H9 (cell line): ENCODE data around the gene LSMEM2. TPM values are rescaled to one million over a fixed set of nuclear protein-coding genes. Genes with fewer than 3 reads are reported as not detected.
A peak's percentile ranks its signal among the peaks of the same experiment; 100 is the strongest.

Experiments used
- DNase-seq: peaks from one replicate; pipeline ENCODE4 v3.0.0-alpha.2; 2017
- H2AFZ ChIP-seq: one replicate; pipeline ENCODE4 v1.6.1; 2013; ENCODE audit warnings: mild to moderate bottlenecking, low read length, control low read depth, moderate library complexity
- H2AK5ac ChIP-seq: 2 replicates; pipeline ENCODE4 v1.6.1; 2013; ENCODE audit warnings: low read length, control low read depth, mixed read lengths; ENCODE audit not compliant: insufficient read length
- H2BK120ac ChIP-seq: one replicate; pipeline ENCODE4 v1.6.1; 2013; ENCODE audit warnings: low read depth, mild to moderate bottlenecking, low read length, control low read depth, inconsistent platforms; ENCODE audit not compliant: poor library complexity, severe bottlenecking
- H2BK12ac ChIP-seq: 2 replicates; pipeline ENCODE4 v1.6.1; 2013; ENCODE audit warnings: low read length, control low read depth, mixed read lengths, low read depth; ENCODE audit not compliant: insufficient read length
- H2BK15ac ChIP-seq: 2 replicates; pipeline ENCODE4 v1.6.1; 2013; ENCODE audit warnings: low read depth, low read length, control low read depth
- H2BK20ac ChIP-seq: one replicate; pipeline ENCODE4 v1.6.1; 2013; ENCODE audit warnings: low read depth, mild to moderate bottlenecking, low read length, control low read depth, inconsistent platforms; ENCODE audit not compliant: poor library complexity, severe bottlenecking
- H2BK5ac ChIP-seq: 2 replicates; pipeline ENCODE4 v1.6.1; 2013; ENCODE audit warnings: low read length, control low read depth, mixed read lengths; ENCODE audit not compliant: insufficient read length
- H3K14ac ChIP-seq: 2 replicates; pipeline ENCODE4 v1.6.1; 2013; ENCODE audit warnings: low read length, control low read depth; ENCODE audit not compliant: insufficient read depth
- H3K18ac ChIP-seq: 2 replicates; pipeline ENCODE4 v1.6.1; 2013; ENCODE audit warnings: low read depth, mild to moderate bottlenecking, mixed read lengths, low read length, control low read depth; ENCODE audit not compliant: insufficient read length
- H3K23ac ChIP-seq: 2 replicates; pipeline ENCODE4 v1.6.1; 2013; ENCODE audit warnings: low read length, control low read depth, mixed read lengths, low read depth; ENCODE audit not compliant: insufficient read length
- H3K23me2 ChIP-seq: 2 replicates; pipeline ENCODE4 v1.6.1; 2013; ENCODE audit warnings: low read depth, mild to moderate bottlenecking, mixed read lengths, low read length, control low read depth; ENCODE audit not compliant: insufficient read length, poor library complexity, severe bottlenecking
- H3K27ac ChIP-seq: 2 replicates; pipeline ENCODE4 v1.5.1; 2013; ENCODE audit warnings: low read length, control low read depth, mixed read lengths, low read depth; ENCODE audit not compliant: insufficient read length
- H3K27me3 ChIP-seq: 2 replicates; pipeline ENCODE4 v1.6.1; 2013; ENCODE audit warnings: low read length, control low read depth, inconsistent platforms; ENCODE audit not compliant: insufficient read depth
- H3K4ac ChIP-seq: 2 replicates; pipeline ENCODE4 v1.6.1; 2013; ENCODE audit warnings: low read depth, mild to moderate bottlenecking, control low read depth, inconsistent platforms, low read length, moderate library complexity
- H3K4me1 ChIP-seq: 2 replicates; pipeline ENCODE4 v1.6.1; 2013; ENCODE audit warnings: low read length, control low read depth, inconsistent platforms; ENCODE audit not compliant: insufficient read depth
- H3K4me2 ChIP-seq: 2 replicates; pipeline ENCODE4 v1.6.1; 2013; ENCODE audit warnings: low read length, control low read depth, mixed read lengths; ENCODE audit not compliant: insufficient read length, insufficient read depth
- H3K56ac ChIP-seq: 2 replicates; pipeline ENCODE4 v1.6.1; 2013; ENCODE audit warnings: low read depth, mild to moderate bottlenecking, mixed read lengths, low read length, control low read depth; ENCODE audit not compliant: insufficient read length
- H3K79me1 ChIP-seq: 2 replicates; pipeline ENCODE4 v1.6.1; 2013; ENCODE audit warnings: low read depth, mild to moderate bottlenecking, moderate library complexity, low read length, control low read depth, inconsistent platforms; ENCODE audit not compliant: insufficient read depth, poor library complexity, severe bottlenecking
- H3K79me2 ChIP-seq: 2 replicates; pipeline ENCODE4 v1.6.1; 2013; ENCODE audit warnings: low read length, control low read depth, inconsistent platforms; ENCODE audit not compliant: insufficient read depth
- H3K9ac ChIP-seq: 2 replicates; pipeline ENCODE4 v1.6.1; 2013; ENCODE audit warnings: low read length, control low read depth, mixed read lengths; ENCODE audit not compliant: insufficient read length; ENCODE audit errors: extremely low read depth
- H3K9me3 ChIP-seq: one replicate; pipeline ENCODE4 v1.6.1; 2013; ENCODE audit warnings: low read depth, low read length, inconsistent platforms; ENCODE audit not compliant: control insufficient read depth
- H3T11ph ChIP-seq: one replicate; pipeline ENCODE4 v1.6.1; 2013; ENCODE audit warnings: mild to moderate bottlenecking, low read length, control low read depth, inconsistent platforms
- H4K20me1 ChIP-seq: one replicate; pipeline ENCODE4 v1.6.1; 2013; ENCODE audit not compliant: control insufficient read depth, insufficient read length, insufficient read depth
- H4K5ac ChIP-seq: 2 replicates; pipeline ENCODE4 v1.6.1; 2013; ENCODE audit warnings: low read depth, mild to moderate bottlenecking, mixed read lengths, low read length, control low read depth; ENCODE audit not compliant: insufficient read length
- H4K8ac ChIP-seq: replicated peaks from 2 replicates; pipeline ENCODE4 v1.6.1; 2013; ENCODE audit warnings: low read length, control low read depth, mixed read lengths, low read depth; ENCODE audit not compliant: insufficient read length
- H4K91ac ChIP-seq: 2 replicates; pipeline ENCODE4 v1.6.1; 2013; ENCODE audit warnings: low read depth, mild to moderate bottlenecking, moderate library complexity, mixed read lengths, low read length, control low read depth; ENCODE audit not compliant: insufficient read length
- H3K27ac Mint-ChIP-seq, 3 experiments: 2 replicates in 2 of 3; 3 replicates in 1 of 3; pipeline ENCODE4 v1.8.0; 2020 to 2021; ENCODE audit warnings: mixed read lengths in 3 of 3, mild to moderate bottlenecking in 1 of 3, moderate library complexity in 1 of 3
- H3K27me3 Mint-ChIP-seq: 2 replicates; pipeline ENCODE4 v1.8.0; 2021; ENCODE audit warnings: low read depth, mild to moderate bottlenecking, moderate library complexity, mixed read lengths
- H3K36me3 Mint-ChIP-seq, 3 experiments: 2 replicates in 2 of 3; 3 replicates in 1 of 3; pipeline ENCODE4 v1.8.0; 2020 to 2021; ENCODE audit warnings: low read depth in 3 of 3, mixed read lengths in 3 of 3; ENCODE audit not compliant: insufficient read depth in 1 of 3
- H3K4me1 Mint-ChIP-seq, 2 experiments: 2 replicates each; pipeline ENCODE4 v1.8.0; 2020; ENCODE audit warnings: mixed read lengths in 2 of 2
- H3K4me3 Mint-ChIP-seq, 2 experiments: 2 replicates in 1 of 2; 3 replicates in 1 of 2; pipeline ENCODE4 v1.8.0; 2020 to 2021; ENCODE audit warnings: mild to moderate bottlenecking in 2 of 2, mixed read lengths in 2 of 2, moderate library complexity in 1 of 2
- H3K9me3 Mint-ChIP-seq, 2 experiments: 2 replicates in 1 of 2; 3 replicates in 1 of 2; pipeline ENCODE4 v1.8.0; 2020; ENCODE audit warnings: mild to moderate bottlenecking in 2 of 2, mixed read lengths in 2 of 2, moderate library complexity in 1 of 2
- CTCF ChIP-seq: fragments of 200-600 bp; sonication (generic); conservative IDR thresholded peaks from 3 replicates; pipeline ENCODE4 v1.8.0; 2021; ENCODE audit warnings: antibody characterized with exemption, mild to moderate bottlenecking
- WGBS: extraction: QIAGEN DNeasy Blood & Tissue Kit; methylation state at CpG from one replicate; pipeline ENCODE4 v1.1.7; 2013; ENCODE audit warnings: missing lambda C conversion rate, low lambda C conversion rate, mixed read lengths; ENCODE audit not compliant: insufficient read length; ENCODE audit errors: extremely low coverage; 5-methylcytosine and 5-hydroxymethylcytosine counted together
- total RNA-seq: library from RNA; stranded (reverse); gene quantifications from 2 replicates; pipeline ENCODE4 v1.2.1, GENCODE V29; 2021

The LSMEM2 gene
- total RNA-seq, 1 experiment from 2014 or later, result 0.50 TPM

- Histone ChIP-seq H3K27me3 (no peaks in the 10 kb centered on the region), H3T11ph (no peak overlapping the region), H2BK5ac (no peak overlapping the region), H2BK120ac (no peak overlapping the region), H3K56ac (no peak overlapping the region), H4K20me1 (no peaks in the 10 kb centered on the region), H2BK12ac (no peak overlapping the region), H2BK15ac (no peak overlapping the region), H3K79me1 (no peaks in the 10 kb centered on the region), H3K79me2 (peaks cover under 1% of the 10 kb centered on the region; the same call in 1 of the 2 replicates), H3K23ac (no peak overlapping the region), H4K5ac (no peak overlapping the region), H3K14ac (no peak overlapping the region), H3K9ac (no peak overlapping the region), H3K23me2 (peaks cover 3% of the 10 kb centered on the region), H3K4ac (no peak overlapping the region), H2AFZ (no peak overlapping the region), H3K9me3 (no peaks in the 10 kb centered on the region), H3K4me1 (no peaks in the 10 kb centered on the region), H3K4me2 (no peak overlapping the region), H3K18ac (no peak overlapping the region), H4K91ac (no peak overlapping the region), H3K27ac (no peak overlapping the region), H2AK5ac (no peak overlapping the region), H4K8ac (no peak overlapping the region), H2BK20ac (no peak overlapping the region)
- no peak for TF ChIP-seq CTCF
- no peaks in the 10 kb centered on the region for H3K9me3 Mint-ChIP-seq
- H3K27me3 Mint-ChIP-seq, result peaks cover 4% of the 10 kb centered on the region; the same call in 1 of the 2 replicates
- H3K27ac Mint-ChIP-seq, result no peak overlapping the region; a peak in 1 of 7 replicates
- H3K4me1 Mint-ChIP-seq, result peaks cover 5% of the 10 kb centered on the region in 2 experiments
- no CpG with 5 or more reads among the region's 28 CpGs for WGBS
- H3K4me3 Mint-ChIP-seq, result no peak overlapping the region
- peaks cover 26 to 44% (median 39%) of the 10 kb centered on the region in 3 experiments; a peak in 6 of 7 replicates for H3K36me3 Mint-ChIP-seq
- DNase-seq, result peak; percentile 26
Measured at GRCh38 chr3:50286322-50287227, 7.7 kb downstream of the LSMEM2 start.
